Measurements from ENCODE around the gene HEMK1.

Gene HEMK1

GRCh38 chr3:50575372-50575771 is 6.0 kb downstream of the HEMK1 start:
- DNase-seq, result peak; percentile 33 to 44

GRCh38 chr3:50577348-50577747 is 8.0 kb downstream of the HEMK1 start:
- no peak for DNase-seq

- DNase-seq, result no peak
These were observed 11.5 kb downstream of the HEMK1 start for GRCh38 chr3:50580683-50581458.

- DNase-seq, result no peak
These were observed 12.1 kb downstream of the HEMK1 start for GRCh38 chr3:50581459-50581842.

- no peak for DNase-seq
These were observed 12.8 kb downstream of the HEMK1 start for GRCh38 chr3:50582083-50582482.

GRCh38 chr3:50583897-50584296 is 14.6 kb downstream of the HEMK1 start:
- DNase-seq, result no peak

- no peak for DNase-seq
These were observed 15.1 kb downstream of the HEMK1 start for GRCh38 chr3:50584391-50584790.

GRCh38 chr3:50585919-50586762 is 16.8 kb downstream of the HEMK1 start:
- peak; percentile 72 to 77 for DNase-seq

- DNase-seq, result no peak
These were observed 17.4 kb downstream of the HEMK1 start for GRCh38 chr3:50586763-50587070.

- DNase-seq, result peak in 1 of 2 experiments; percentile 55
These were observed 18.1 kb downstream of the HEMK1 start for GRCh38 chr3:50587373-50587772.

GRCh38 chr3:50587806-50588758 is 18.8 kb downstream of the HEMK1 start:
- DNase-seq, result peak; percentile 92 to 94

GRCh38 chr3:50588759-50589433 is 19.6 kb downstream of the HEMK1 start:
- peak in 1 of 2 experiments; percentile 38 for DNase-seq

GRCh38 chr3:50591196-50591741 is 21.9 kb downstream of the HEMK1 start:
- no peak for DNase-seq

GRCh38 chr3:50592568-50592967 is 23.2 kb downstream of the HEMK1 start:
- peak in 1 of 2 experiments; percentile 61 for DNase-seq

GRCh38 chr3:50594253-50594785 is 25.0 kb downstream of the HEMK1 start:
- peak; percentile 38 to 41 for DNase-seq

GRCh38 chr3:50599115-50599715 is 29.9 kb downstream of the HEMK1 start:
- peak in 1 of 2 experiments; percentile 50 for DNase-seq

- peak in 1 of 2 experiments; percentile 58 for DNase-seq
These were observed 30.4 kb downstream of the HEMK1 start for GRCh38 chr3:50599716-50600118.

GRCh38 chr3:50600141-50600753 is 30.9 kb downstream of the HEMK1 start:
- peak; percentile 70 to 73 for DNase-seq

- DNase-seq, result peak; percentile 94 to 96
These were observed 31.7 kb downstream of the HEMK1 start for GRCh38 chr3:50600841-50601591.

GRCh38 chr3:50602595-50603191 is 33.4 kb downstream of the HEMK1 start:
- no peak for DNase-seq

All from activated T-cell treated with anti-CD3 and anti-CD28 coated beads, Interleukin-2, amount 50 U/mL, for 48 hours (primary cell).